IMR-90 (cell line): ENCODE results near the gene LHFPL6. TPM values are rescaled to one million over a fixed set of nuclear protein-coding genes. Genes with fewer than 3 reads are reported as not detected.

Experiments used
- ATAC-seq: fragments of 200-7000 bp; cut with Tn5 transposase; 2 replicates; pipeline ENCODE4 v1.9.1; 2020; ENCODE audit warnings: low read depth, mild to moderate bottlenecking, moderate library complexity
- BruUV-seq: library from RNA; stranded (reverse); fragments of 400-500 nt; replicated peaks from 2 replicates; lab custom pipeline; 2021; lab: Mats Ljungman, UMichigan
- CTCF ChIA-PET: fragments of 300-600 bp; formaldehyde crosslinking; extraction: SDS; loops from one replicate; lab custom pipeline; 2021; ENCODE audit warnings: antibody characterized with exemption; lab: Yijun Ruan, JAX
- POLR2A ChIA-PET: fragments of 300-600 bp; sonication (Branson Sonifier 250); formaldehyde crosslinking; loops from one replicate; lab custom pipeline; 2022; ENCODE audit warnings: antibody characterized with exemption; ENCODE audit not compliant: unreplicated experiment; lab: Charles Lee
- DNase-seq: peaks from one replicate; pipeline ENCODE4 v3.0.0; 2013
- H2AFZ ChIP-seq: replicated peaks from 2 replicates; pipeline ENCODE3; 2013; ENCODE audit warnings: low read length, mild to moderate bottlenecking; ENCODE audit not compliant: poor library complexity
- H2AK5ac ChIP-seq: 2 replicates; pipeline ENCODE4 v1.6.1; 2013; ENCODE audit warnings: low read depth, low read length, inconsistent platforms
- H2AK9ac ChIP-seq: replicated peaks from 2 replicates; pipeline ENCODE3; 2013; ENCODE audit warnings: mild to moderate bottlenecking, low read depth, low read length, moderate library complexity; ENCODE audit not compliant: poor library complexity
- H2BK120ac ChIP-seq: 2 replicates; pipeline ENCODE4 v1.6.1; 2013; ENCODE audit warnings: low read depth, low read length, inconsistent platforms
- H2BK15ac ChIP-seq: 3 replicates; pipeline ENCODE4 v1.6.1; 2013; ENCODE audit warnings: low read depth, low read length, inconsistent platforms
- H2BK20ac ChIP-seq: 2 replicates; pipeline ENCODE4 v1.6.1; 2013; ENCODE audit warnings: low read depth, mild to moderate bottlenecking, inconsistent platforms, low read length, moderate library complexity
- H2BK5ac ChIP-seq: 2 replicates; pipeline ENCODE4 v1.6.1; 2013; ENCODE audit warnings: mild to moderate bottlenecking, low read depth, low read length, inconsistent platforms; ENCODE audit not compliant: poor library complexity, severe bottlenecking
- H3K14ac ChIP-seq: replicated peaks from 2 replicates; pipeline ENCODE4 v1.6.1; 2013; ENCODE audit warnings: low read depth, low read length, inconsistent platforms
- H3K18ac ChIP-seq: 2 replicates; pipeline ENCODE4 v1.6.1; 2013; ENCODE audit warnings: low read depth, low read length, control low read depth
- H3K23ac ChIP-seq: 2 replicates; pipeline ENCODE4 v1.6.1; 2013; ENCODE audit warnings: low read depth, low read length, inconsistent platforms
- H3K27ac ChIP-seq: 2 replicates; pipeline ENCODE4 v1.5.1; 2013; ENCODE audit warnings: mild to moderate bottlenecking, control low read depth, low read length; ENCODE audit not compliant: insufficient read depth
- H3K27me3 ChIP-seq: 2 replicates; pipeline ENCODE4 v1.6.1; 2013; ENCODE audit warnings: low read length; ENCODE audit not compliant: control insufficient read depth, insufficient read depth
- H3K36me3 ChIP-seq: 2 replicates; pipeline ENCODE4 v1.6.1; 2013; ENCODE audit warnings: low read length, mixed read lengths; ENCODE audit not compliant: control insufficient read depth, insufficient read depth
- H3K4ac ChIP-seq: 2 replicates; pipeline ENCODE4 v1.6.1; 2013; ENCODE audit warnings: low read depth, low read length, inconsistent platforms
- H3K4me1 ChIP-seq: 2 replicates; pipeline ENCODE4 v1.6.1; 2013; ENCODE audit warnings: low read length, mixed read lengths; ENCODE audit not compliant: control insufficient read depth, insufficient read depth
- H3K4me2 ChIP-seq: 2 replicates; pipeline ENCODE4 v1.6.1; 2013; ENCODE audit warnings: low read depth, mild to moderate bottlenecking, control low read depth, low read length, moderate library complexity
- H3K4me3 ChIP-seq: 2 replicates; pipeline ENCODE4 v1.5.1; 2013; ENCODE audit warnings: low read depth, mild to moderate bottlenecking, control low read depth, low read length, moderate library complexity; ENCODE audit not compliant: insufficient read depth
- H3K56ac ChIP-seq: 2 replicates; pipeline ENCODE4 v1.6.1; 2013; ENCODE audit warnings: low read length, inconsistent platforms; ENCODE audit not compliant: insufficient read depth; ENCODE audit errors: extremely low read depth
- H3K79me1 ChIP-seq, 2 experiments: 2 replicates each; pipeline ENCODE4 v1.6.1; 2013; ENCODE audit warnings: low read length in 2 of 2, inconsistent platforms in 1 of 2, low read depth in 1 of 2
- H3K9ac ChIP-seq: 2 replicates; pipeline ENCODE4 v1.6.1; 2013; ENCODE audit warnings: low read depth, low read length, control low read depth
- H3K9me1 ChIP-seq: 2 replicates; pipeline ENCODE4 v1.6.1; 2013; ENCODE audit warnings: low read length, inconsistent platforms; ENCODE audit not compliant: insufficient read depth
- H3K9me3 ChIP-seq: 2 replicates; pipeline ENCODE4 v1.6.1; 2013; ENCODE audit warnings: low read length; ENCODE audit not compliant: control insufficient read depth, insufficient read depth
- H4K20me1 ChIP-seq: 2 replicates; pipeline ENCODE4 v1.6.1; 2013; ENCODE audit warnings: low read length, inconsistent platforms; ENCODE audit not compliant: insufficient read depth
- H4K5ac ChIP-seq: 2 replicates; pipeline ENCODE4 v1.6.1; 2013; ENCODE audit warnings: mild to moderate bottlenecking, low read depth, low read length, control low read depth
- H4K8ac ChIP-seq, 2 experiments: 2 replicates each; pipeline ENCODE4 v1.6.1; 2013; ENCODE audit warnings: low read depth in 2 of 2, low read length in 2 of 2, control low read depth in 1 of 2, inconsistent platforms in 1 of 2
- H4K91ac ChIP-seq: 2 replicates; pipeline ENCODE4 v1.6.1; 2013; ENCODE audit warnings: low read depth, low read length, inconsistent platforms; ENCODE audit not compliant: insufficient read depth
- BHLHE40 ChIP-seq: fragments of 150-350 bp; IDR thresholded peaks from 2 replicates; pipeline ENCODE4 v1.6.1; 2016; ENCODE audit warnings: mild to moderate bottlenecking, low read depth, low read length
- CHD1 ChIP-seq: IDR thresholded peaks from 2 replicates; pipeline ENCODE4 v1.6.1; 2012; ENCODE audit warnings: low read depth, low read length, improper control_type of control experiment
- CTCF ChIP-seq: conservative IDR thresholded peaks from 2 replicates; pipeline ENCODE4 v1.5.1; 2012; ENCODE audit warnings: mild to moderate bottlenecking, low read depth, low read length, improper control_type of control experiment
- FOS ChIP-seq: fragments of 150-350 bp; IDR thresholded peaks from 2 replicates; pipeline ENCODE4 v1.6.1; 2016; ENCODE audit warnings: low read depth, low read length
- MAFK ChIP-seq: IDR thresholded peaks from 2 replicates; pipeline ENCODE4 v1.6.1; 2012; ENCODE audit warnings: low read depth, low read length, improper control_type of control experiment
- MAZ ChIP-seq: IDR thresholded peaks from 2 replicates; pipeline ENCODE4 v1.6.1; 2012; ENCODE audit warnings: low read depth, mild to moderate bottlenecking, low read length, improper control_type of control experiment, moderate library complexity, borderline replicate concordance
- MXI1 ChIP-seq: IDR thresholded peaks from 2 replicates; pipeline ENCODE4 v1.6.1; 2012; ENCODE audit warnings: low read depth, mild to moderate bottlenecking, low read length, moderate library complexity, borderline replicate concordance
- NFE2L2 ChIP-seq: fragments of 150-350 bp; IDR thresholded peaks from 2 replicates; pipeline ENCODE4 v1.6.1; 2016; ENCODE audit warnings: low read depth, mild to moderate bottlenecking, low read length
- RCOR1 ChIP-seq: IDR thresholded peaks from 2 replicates; pipeline ENCODE4 v1.6.1; 2012; ENCODE audit warnings: mild to moderate bottlenecking, low read length, improper control_type of control experiment; ENCODE audit not compliant: insufficient replicate concordance
- RFX5 ChIP-seq: IDR thresholded peaks from 2 replicates; pipeline ENCODE4 v1.8.0; 2012; ENCODE audit warnings: low read depth, mild to moderate bottlenecking, low read length, moderate library complexity
- SMC3 ChIP-seq: fragments of 150-350 bp; IDR thresholded peaks from 2 replicates; pipeline ENCODE4 v1.6.1; 2016; ENCODE audit warnings: low read depth, mild to moderate bottlenecking, antibody characterized with exemption, low read length, moderate library complexity
- USF2 ChIP-seq: fragments of 150-350 bp; IDR thresholded peaks from 2 replicates; pipeline ENCODE4 v1.6.1; 2017; ENCODE audit warnings: mild to moderate bottlenecking, antibody characterized with exemption, low read length, low read depth
- WGBS, 2 experiments: methylation state at CpG; one replicate each; pipeline versions ENCODE4 v1.1.5 to v1.1.7; 2013; ENCODE audit warnings: missing lambda C conversion rate in 2 of 2; ENCODE audit not compliant: insufficient read length in 1 of 2; ENCODE audit errors: extremely low coverage in 2 of 2; 5-methylcytosine and 5-hydroxymethylcytosine counted together
- dilution Hi-C: fragments of 300-500 bp; cut with HindIII; formaldehyde crosslinking; loops from one replicate; pipeline ENCODE4 v1.14.3; 2018; ENCODE audit warnings: low sequenced_read_pairs; ENCODE audit not compliant: unreplicated experiment
- in situ Hi-C: fragments of 300-500 bp; cut with MboI; formaldehyde crosslinking; loops from 3 replicates; pipeline ENCODE4 v1.14.3; 2019; ENCODE audit warnings: low sequenced_read_pairs, inconsistent platforms, mixed read lengths
- intact Hi-C: fragments of 100-400 bp; cut with micrococcal nuclease; formaldehyde crosslinking; loops from 2 replicates; pipeline ENCODE4 v1.10.0; 2022
- polyA plus RNA-seq, 3 experiments: library from polyadenylated mRNA; depleted of rRNA; stranded (reverse); fragments of >200 nt; gene quantifications; 2 replicates each; pipeline ENCODE4 v1.2.3, GENCODE V29; 2012; ENCODE audit warnings: low replicate concordance in 1 of 3
- total RNA-seq: library from RNA; depleted of rRNA; stranded (reverse); fragments of >200 nt; gene quantifications from 2 replicates; pipeline ENCODE4 v1.2.3, GENCODE V29; 2012

LHFPL6 gene
- total and polyA plus RNA-seq, 2 of the 4 experiments (the other 2 are of a cell fraction) = 24.7 to 36.1 TPM

- H3K9me3 ChIP-seq = no peaks in the 10 kb centered on the region
- H2BK15ac ChIP-seq = no peak overlapping the region
- no peak for TF ChIP-seq BHLHE40
- no peak for TF ChIP-seq MXI1
- TF ChIP-seq MAZ = no peak
- TF ChIP-seq MAFK = no peak
- TF ChIP-seq SMC3 = no peak
- TF ChIP-seq CHD1 = no peak
- TF ChIP-seq RCOR1 = no peak
- no peak for TF ChIP-seq USF2
- no peak for TF ChIP-seq RFX5
- TF ChIP-seq CTCF = no peak
- no peak for TF ChIP-seq NFE2L2
- TF ChIP-seq FOS = no peak
- in situ Hi-C loops (no loop called here), intact Hi-C loops (loop anchor here (5.0 kb wide), 1 partner anchor 76 kb away; no protein-coding TSS in a partner anchor), dilution Hi-C loops (no loop called here)
- ChIA-PET POLR2A (no interaction called here), CTCF (no interaction called here)
- no peak overlapping the region for H4K8ac ChIP-seq
- H4K20me1 ChIP-seq = no peaks in the 10 kb centered on the region
- H2BK120ac ChIP-seq = no peak overlapping the region
- no peak overlapping the region for H2BK5ac ChIP-seq
- ATAC-seq (no peak), DNase-seq (no peak)
- no peak overlapping the region for H2AK5ac ChIP-seq
- no peak overlapping the region for H3K14ac ChIP-seq
- H3K4me3 ChIP-seq = no peak overlapping the region
- H4K91ac ChIP-seq = no peak overlapping the region
- H3K18ac ChIP-seq = no peak overlapping the region
- no peak overlapping the region for H2AK9ac ChIP-seq
- H3K23ac ChIP-seq = no peak overlapping the region
- peaks cover 6 to 12% of the 10 kb centered on the region in 2 experiments; a peak in 1 of 4 replicates for H3K79me1 ChIP-seq
- H3K56ac ChIP-seq = no peak overlapping the region
- no peak overlapping the region for H3K9ac ChIP-seq
- no peak overlapping the region for H3K27ac ChIP-seq
- H3K36me3 ChIP-seq = no peaks in the 10 kb centered on the region
- H3K4me1 ChIP-seq = peaks cover 4% of the 10 kb centered on the region; the same call in 1 of the 2 replicates
- H3K9me1 ChIP-seq = peaks cover 2% of the 10 kb centered on the region; the same call in 1 of the 2 replicates
- H2BK20ac ChIP-seq = no peak overlapping the region
- H4K5ac ChIP-seq = no peak overlapping the region
- H2AFZ ChIP-seq = no peak overlapping the region
- no peaks in the 10 kb centered on the region for H3K27me3 ChIP-seq
- H3K4me2 ChIP-seq = no peak overlapping the region
- no CpG with 5 or more reads among the region's 1 CpG for WGBS, 2 experiments
- no TSS peak for BruUV-seq
- no peak overlapping the region for H3K4ac ChIP-seq
These were observed 196.3 kb downstream of the LHFPL6 start for GRCh38 chr13:39406688-39407087.
